Fibroblast of lung (primary cell): ENCODE data around the gene ENTHD1.

ENCODE experiments used
- CTCF ChIP-seq, 2 donors: IDR thresholded peaks in 1 of 2; conservative IDR thresholded peaks in 1 of 2; 1 replicate in 1 of 2; 2 replicates in 1 of 2; pipeline ENCODE4 v1.5.1; 2011 to 2012; ENCODE audit warnings: low read length in 2 of 2, control low read depth in 1 of 2, inconsistent platforms in 1 of 2, low read depth in 1 of 2, mild to moderate bottlenecking in 1 of 2
- EZH2 ChIP-seq: IDR thresholded peaks from 2 replicates; pipeline ENCODE4 v1.5.1; 2012; ENCODE audit warnings: low read length, control low read depth, mild to moderate bottlenecking; ENCODE audit errors: missing control alignments

- TF ChIP-seq CTCF (conservative IDR thresholded peaks at IDR 0.05 in 1 of 2, IDR thresholded peaks at IDR 0.05 in 1 of 2; ENCODE audit: low read depth in 1 of 2, low read length in 2 of 2) (no peak), EZH2 (no peak)
Measured at GRCh38 chr22:39833093-39833492, 60.5 kb downstream of the ENTHD1 start.
